GM21528 (cell line): ENCODE measurements around the gene TSG101.

Experiments used
- ATAC-seq: cut with Tn5 transposase; IDR thresholded peaks from one replicate; pipeline ENCODE4 v1.9.1; 2021; ENCODE audit warnings: mild to moderate bottlenecking, moderate library complexity; ENCODE audit not compliant: unreplicated experiment, low FRiP score

TSG101 gene

GRCh38 chr11:18526521-18527296 lies at the start of gene TSG101:
TSG101 (minus strand) TSS chr11:18526942; CDS start chr11:18526816, 126 bp downstream.
- peak; percentile 98 for ATAC-seq

DNA sequence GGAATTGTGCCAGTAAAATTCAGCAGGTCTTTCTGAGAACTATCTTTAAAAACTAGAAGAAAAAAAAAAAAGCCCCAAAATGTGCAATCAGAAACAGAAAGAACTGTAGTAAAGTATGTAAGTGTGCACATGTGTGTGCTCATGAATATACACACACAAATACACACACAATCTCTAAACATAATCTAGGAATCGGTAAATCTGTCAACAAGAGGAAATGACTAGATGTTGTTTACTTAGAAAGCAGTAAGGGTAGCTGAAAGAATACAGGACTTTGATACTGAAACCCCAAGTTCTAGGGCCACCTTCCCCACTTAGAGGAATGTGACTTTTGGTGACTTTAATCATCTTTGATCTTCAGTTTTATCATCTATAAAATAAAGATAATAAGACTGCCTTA lies 48.6 kb upstream of the TSG101 start:
- no peak for ATAC-seq

- ATAC-seq = no peak
Observed at GRCh38 chr11:18567081-18567480, 40.3 kb upstream of the TSG101 start.

- ATAC-seq = no peak
Observed at GRCh38 chr11:18566406-18566805, 39.7 kb upstream of the TSG101 start.

GRCh38 chr11:18564149-18564548 lies 37.4 kb upstream of the TSG101 start:
- ATAC-seq = no peak

- ATAC-seq = no peak
Observed at GRCh38 chr11:18563090-18563730, 36.5 kb upstream of the TSG101 start.

DNA sequence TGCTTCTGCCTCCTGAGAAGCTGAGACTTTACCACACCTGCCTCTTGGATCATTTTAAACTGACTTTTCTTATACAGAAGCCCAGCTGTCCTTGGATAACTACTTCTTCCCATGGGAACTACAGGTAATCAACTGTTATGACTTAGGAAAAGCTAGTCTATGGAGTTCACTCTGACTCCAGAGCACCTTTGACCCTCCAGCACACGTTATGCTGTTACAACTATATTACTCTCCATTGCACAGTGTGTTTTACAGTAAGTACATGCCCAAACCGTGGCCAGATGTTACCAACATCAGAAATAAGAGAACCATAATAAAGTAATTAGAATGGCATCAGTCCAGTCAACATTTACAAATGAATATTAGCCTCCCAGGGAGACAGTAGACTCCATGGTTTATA lies 21.3 kb upstream of the TSG101 start:
- no peak for ATAC-seq

GRCh38 chr11:18540207-18541009 lies 13.7 kb upstream of the TSG101 start:
- no peak for ATAC-seq

GRCh38 chr11:18536209-18536608 lies 9.5 kb upstream of the TSG101 start:
- no peak for ATAC-seq

DNA sequence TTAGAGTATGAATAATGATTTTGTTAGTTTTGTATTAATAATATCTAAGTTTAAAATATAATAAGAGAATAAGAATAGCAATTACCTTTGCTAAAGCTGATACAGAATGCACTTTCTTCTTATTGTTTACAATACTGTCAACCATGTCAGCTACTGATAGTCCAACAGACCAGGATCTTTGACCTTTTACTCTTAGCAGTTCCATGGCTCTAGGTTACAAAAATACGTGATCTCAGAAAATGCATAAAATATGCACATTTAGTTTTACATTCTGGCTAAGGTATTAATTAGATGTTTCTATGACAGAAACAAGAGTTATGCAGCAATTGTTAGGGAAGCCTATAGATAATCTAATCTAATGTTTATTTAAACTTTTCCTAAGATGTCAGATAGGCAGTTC lies 7.5 kb upstream of the TSG101 start:
- ATAC-seq = no peak

- ATAC-seq = no peak
Observed at GRCh38 chr11:18533365-18533764, 6.6 kb upstream of the TSG101 start.

DNA sequence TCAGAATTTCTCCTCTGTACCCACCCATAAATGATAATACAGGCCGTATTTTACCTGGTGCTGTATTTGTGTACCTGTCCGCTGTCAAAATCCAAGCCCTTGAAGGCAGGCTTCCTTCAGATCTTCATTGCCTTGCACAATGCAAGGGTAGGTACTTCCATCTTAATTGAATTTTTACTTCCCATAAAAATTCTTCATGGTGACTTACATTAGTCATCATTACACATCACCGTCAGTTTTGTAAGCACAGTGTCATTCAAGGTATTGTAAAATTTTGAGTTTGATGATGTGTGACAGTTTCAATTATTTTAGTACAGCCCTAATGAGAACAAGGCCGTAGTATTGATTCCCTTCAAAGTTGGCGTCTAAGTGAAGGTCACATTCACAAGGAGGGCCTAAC lies 770 bp upstream of the TSG101 start:
- no peak for ATAC-seq

DNA sequence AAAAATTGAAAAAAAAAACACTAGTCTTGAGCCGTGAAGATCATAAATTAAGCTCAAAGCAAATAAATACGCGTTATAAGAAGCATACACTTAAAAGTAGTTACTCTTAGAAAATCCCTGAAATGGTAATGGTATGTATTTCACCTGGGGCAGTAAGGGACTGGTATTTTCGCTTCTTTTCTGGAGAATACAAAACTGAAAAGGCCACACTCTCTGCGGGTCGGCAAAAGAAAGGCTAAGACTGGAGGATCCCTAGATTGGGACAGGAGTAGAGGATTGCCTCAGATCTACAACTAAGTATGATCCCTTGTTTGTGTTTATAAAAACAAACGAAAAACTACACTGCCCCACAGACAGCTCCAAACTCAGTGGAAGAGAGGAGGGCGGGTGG lies 617 bp downstream of the TSG101 start:
- ATAC-seq = no peak

DNA sequence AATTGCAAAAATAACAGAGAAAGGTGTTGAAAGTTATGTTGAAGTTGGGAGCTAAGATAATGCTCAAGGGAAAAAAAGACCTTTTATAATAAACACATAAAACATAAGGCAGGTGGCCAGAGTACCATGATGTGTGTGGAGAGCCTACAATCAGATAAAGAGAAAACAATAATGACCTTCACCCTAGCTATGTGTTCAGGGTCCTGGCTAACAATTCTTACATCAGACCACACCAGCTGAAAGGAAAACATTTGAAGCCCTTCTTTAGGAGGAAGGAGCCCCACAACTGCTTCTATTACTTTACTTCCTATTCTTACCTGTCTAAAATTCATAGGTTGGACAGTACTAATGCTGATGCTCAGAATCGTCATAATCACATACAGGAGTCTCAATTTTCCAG lies 2.5 kb downstream of the TSG101 start:
- no peak for ATAC-seq

DNA sequence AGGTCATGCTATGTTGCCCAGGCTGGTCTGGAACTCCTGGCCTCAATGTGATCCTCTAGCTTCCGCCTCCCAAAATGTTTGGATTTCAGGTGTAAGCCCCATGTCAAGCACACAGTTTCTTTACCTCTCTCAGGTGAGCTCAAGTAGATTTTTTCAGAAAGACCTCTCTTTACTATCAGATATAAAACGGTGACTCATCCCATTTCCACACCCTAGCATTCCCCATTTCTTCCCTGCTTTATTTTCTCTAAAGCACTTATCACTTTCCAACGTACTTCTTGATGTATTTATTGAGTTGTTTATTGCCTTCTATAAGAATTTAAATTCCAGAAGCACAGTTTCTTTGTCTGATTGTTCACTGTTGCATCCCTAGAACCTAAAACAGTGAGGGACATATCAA lies 3.7 kb downstream of the TSG101 start:
- ATAC-seq = no peak

GRCh38 chr11:18522388-18522787 lies 4.4 kb downstream of the TSG101 start:
- no peak for ATAC-seq

- ATAC-seq = no peak
Observed at GRCh38 chr11:18521122-18521521, 5.6 kb downstream of the TSG101 start.

DNA sequence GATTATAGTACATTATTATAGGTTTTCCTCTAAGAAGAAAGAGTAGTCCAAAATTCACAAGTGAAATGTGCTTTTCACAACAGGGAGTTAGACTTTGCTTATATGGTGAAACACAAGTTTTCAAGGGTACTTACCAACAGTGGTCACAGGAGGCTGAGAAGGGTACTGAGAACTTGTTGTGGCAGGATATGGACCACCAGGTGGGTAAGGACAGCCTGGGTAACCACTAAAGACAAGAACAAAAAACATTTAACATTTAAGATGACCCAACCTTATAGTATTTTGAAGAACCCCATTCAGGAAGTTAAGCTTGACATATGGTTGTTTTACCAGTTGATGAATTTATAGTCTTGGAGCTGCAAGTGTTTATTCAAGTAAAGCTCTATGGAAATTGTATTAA lies 24.4 kb downstream of the TSG101 start:
- ATAC-seq = no peak

- ATAC-seq = no peak
Observed at GRCh38 chr11:18501629-18502028, 25.1 kb downstream of the TSG101 start.

GRCh38 chr11:18498039-18498438 lies 28.7 kb downstream of the TSG101 start:
- ATAC-seq = no peak

DNA sequence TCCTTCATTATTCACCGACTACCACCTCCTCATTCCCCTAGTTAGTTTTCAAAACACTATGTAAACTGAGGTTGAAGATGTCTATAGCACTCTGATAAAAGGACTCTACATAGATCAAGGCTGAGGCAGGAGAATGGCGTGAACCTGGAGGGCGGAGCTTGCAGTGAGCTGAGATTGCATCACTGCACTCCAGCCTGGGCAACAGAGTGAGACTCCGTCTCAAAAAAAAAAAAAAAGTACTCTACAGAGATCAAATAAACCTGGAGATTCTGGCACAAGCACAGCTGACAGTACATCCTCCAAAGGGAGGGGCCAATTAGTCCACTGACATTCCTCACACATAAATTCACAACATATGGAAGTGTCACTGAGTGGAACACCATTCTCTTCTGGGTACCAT lies 31.0 kb downstream of the TSG101 start:
- no peak for ATAC-seq
